ENCODE data around the gene DCDC1.

DCDC1 gene

DNA sequence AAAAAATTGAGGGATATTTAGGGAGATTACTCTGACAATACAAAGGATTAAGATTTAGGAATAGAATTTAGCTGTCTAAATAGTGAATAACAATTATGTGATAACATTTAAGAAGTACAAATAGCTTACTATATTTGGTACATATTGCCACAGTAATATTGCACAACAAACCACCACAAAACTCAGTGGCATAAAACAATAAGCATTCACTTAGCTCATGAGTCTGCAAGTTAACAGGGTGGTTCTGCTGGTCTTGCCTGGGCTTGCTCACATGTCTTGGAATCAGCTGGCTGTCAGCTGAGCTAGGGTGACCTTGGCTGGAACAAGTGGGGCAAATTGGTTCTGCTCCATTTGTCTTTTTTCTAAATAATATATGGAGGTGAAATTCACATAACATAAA, 115.1 kb downstream of the DCDC1 start:
- H3K4me3 ChIP-seq (ENCODE audit: low read length), result no peak overlapping the region
- no peaks in the 10 kb centered on the region for H3K4me1 ChIP-seq (ENCODE audit: control insufficient read depth, insufficient read depth, low read length)
- H3K9ac ChIP-seq (ENCODE audit: low read length), result no peak overlapping the region
- H3K27me3 ChIP-seq (ENCODE audit: control insufficient read depth, insufficient read depth, low read length), result no peaks in the 10 kb centered on the region
- H3K36me3 ChIP-seq (ENCODE audit: control insufficient read depth, insufficient read depth, low read length), result no peaks in the 10 kb centered on the region
- H3K9me3 ChIP-seq (ENCODE audit: control insufficient read depth, low read length), result no peaks in the 10 kb centered on the region

DNA sequence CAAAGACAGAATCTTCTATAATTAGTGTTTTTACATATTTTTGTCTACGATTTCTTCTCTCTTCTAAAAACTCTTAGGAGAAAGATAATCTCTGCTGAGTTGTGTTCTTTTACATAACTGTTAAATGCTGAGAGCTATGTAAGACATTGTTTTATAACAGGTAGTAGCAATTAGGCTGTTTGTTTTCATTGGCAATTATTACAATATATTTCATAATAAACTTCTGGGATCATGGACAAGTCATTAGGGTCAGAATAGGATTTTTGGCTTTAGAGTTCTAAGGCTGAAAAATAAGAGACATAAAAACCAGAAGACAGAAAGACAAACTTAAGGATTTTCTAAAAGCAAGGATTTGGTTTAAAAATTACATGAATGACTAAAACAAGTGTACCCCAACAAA, 120.8 kb downstream of the DCDC1 start:
- H3K9ac ChIP-seq (ENCODE audit: low read length), result no peak overlapping the region
- H3K36me3 ChIP-seq (ENCODE audit: control insufficient read depth, insufficient read depth, low read length), result no peaks in the 10 kb centered on the region
- H3K27me3 ChIP-seq (ENCODE audit: control insufficient read depth, insufficient read depth, low read length), result no peaks in the 10 kb centered on the region
- H3K9me3 ChIP-seq (ENCODE audit: control insufficient read depth, low read length), result no peaks in the 10 kb centered on the region
- H3K4me1 ChIP-seq (ENCODE audit: control insufficient read depth, insufficient read depth, low read length), result no peaks in the 10 kb centered on the region
- H3K4me3 ChIP-seq (ENCODE audit: low read length), result no peak overlapping the region

DNA sequence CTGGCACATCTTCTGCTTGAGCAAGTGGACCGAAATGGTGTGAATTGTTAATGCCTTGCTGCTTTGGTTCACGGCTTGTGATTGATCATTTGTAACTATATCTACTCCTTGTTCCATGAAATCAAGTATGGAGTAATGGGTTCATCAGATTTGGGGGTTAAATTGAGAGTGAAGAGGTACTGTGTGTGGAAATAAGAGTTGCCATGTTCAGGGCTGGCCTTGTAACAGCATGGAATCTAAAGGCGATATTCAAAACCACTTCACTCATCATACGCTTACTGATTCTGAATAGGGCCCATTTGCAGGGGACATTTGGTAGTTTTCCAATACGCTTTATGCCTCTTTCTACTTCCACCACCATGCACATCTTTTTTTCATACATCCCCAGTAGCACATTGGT, 122.2 kb downstream of the DCDC1 start:
- H3K4me3 ChIP-seq (ENCODE audit: low read length), result no peak overlapping the region
- H3K9me3 ChIP-seq (ENCODE audit: control insufficient read depth, low read length), result no peaks in the 10 kb centered on the region
- no peaks in the 10 kb centered on the region for H3K4me1 ChIP-seq (ENCODE audit: control insufficient read depth, insufficient read depth, low read length)
- H3K9ac ChIP-seq (ENCODE audit: low read length), result no peak overlapping the region
- no peaks in the 10 kb centered on the region for H3K36me3 ChIP-seq (ENCODE audit: control insufficient read depth, insufficient read depth, low read length)
- no peaks in the 10 kb centered on the region for H3K27me3 ChIP-seq (ENCODE audit: control insufficient read depth, insufficient read depth, low read length)

DNA sequence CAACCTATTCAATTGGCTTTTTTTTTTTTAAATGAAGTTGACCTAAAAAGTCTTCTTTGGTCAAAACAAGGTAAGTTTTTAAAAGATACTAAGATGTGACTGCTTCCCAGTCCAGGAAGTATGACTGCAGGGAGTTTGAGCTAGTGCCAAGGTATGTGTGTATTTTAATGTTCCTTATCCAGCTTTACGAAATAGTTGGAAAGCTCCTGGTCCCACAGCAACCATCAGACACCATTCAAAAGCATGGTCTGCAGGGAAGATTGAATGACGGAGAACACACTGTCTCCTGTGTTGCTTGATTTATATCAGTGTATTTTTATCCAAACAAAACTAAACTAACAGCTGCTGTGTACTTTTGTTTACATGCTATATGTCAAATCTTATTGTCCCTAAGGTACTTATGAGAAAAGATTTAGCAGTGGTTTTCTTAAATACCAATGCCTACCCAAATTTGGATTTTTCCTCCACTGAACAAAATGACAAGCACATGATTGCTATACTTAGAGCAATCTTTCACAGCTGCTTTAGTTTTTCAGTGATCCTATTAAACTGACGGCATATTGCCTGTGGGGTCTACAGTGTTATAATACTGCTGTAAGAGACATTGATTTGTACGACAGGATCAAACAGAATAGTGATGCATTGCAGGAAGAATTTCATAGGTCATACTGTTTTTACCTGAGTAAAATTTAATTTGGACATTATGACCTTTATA, 122.9 kb downstream of the DCDC1 start:
- H3K9ac ChIP-seq (ENCODE audit: low read length), result no peak overlapping the region
- H3K9me3 ChIP-seq (ENCODE audit: control insufficient read depth, low read length), result no peaks in the 10 kb centered on the region
- no peaks in the 10 kb centered on the region for H3K27me3 ChIP-seq (ENCODE audit: control insufficient read depth, insufficient read depth, low read length)
- no peaks in the 10 kb centered on the region for H3K36me3 ChIP-seq (ENCODE audit: control insufficient read depth, insufficient read depth, low read length)
- no peaks in the 10 kb centered on the region for H3K4me1 ChIP-seq (ENCODE audit: control insufficient read depth, insufficient read depth, low read length)
- H3K4me3 ChIP-seq (ENCODE audit: low read length), result no peak overlapping the region

DNA sequence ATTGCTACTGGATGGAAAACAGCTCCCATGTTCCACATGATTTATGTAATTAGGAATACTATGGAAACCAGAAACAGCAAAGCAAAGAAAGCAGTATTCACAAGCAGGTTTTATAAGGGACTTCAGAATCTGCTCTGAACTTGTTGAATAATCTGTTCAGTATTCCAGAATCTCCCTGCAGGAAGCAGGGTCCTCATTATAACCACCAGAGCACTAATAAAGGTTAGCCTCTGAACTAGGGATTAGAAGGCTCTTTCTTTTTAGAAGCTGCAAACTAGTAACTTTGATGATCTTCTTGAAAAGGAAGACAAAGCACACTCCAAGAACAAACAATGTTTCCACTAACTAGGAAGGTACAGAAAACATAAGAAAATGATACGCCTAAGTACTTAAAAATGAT, 125.8 kb downstream of the DCDC1 start:
- Histone ChIP-seq H3K9ac (ENCODE audit: low read length) (no peak overlapping the region), H3K4me1 (ENCODE audit: control insufficient read depth, insufficient read depth, low read length) (no peaks in the 10 kb centered on the region), H3K4me3 (ENCODE audit: low read length) (no peak overlapping the region), H3K36me3 (ENCODE audit: control insufficient read depth, insufficient read depth, low read length) (no peaks in the 10 kb centered on the region), H3K9me3 (ENCODE audit: control insufficient read depth, low read length) (no peaks in the 10 kb centered on the region), H3K27me3 (ENCODE audit: control insufficient read depth, insufficient read depth, low read length) (no peaks in the 10 kb centered on the region)

DNA sequence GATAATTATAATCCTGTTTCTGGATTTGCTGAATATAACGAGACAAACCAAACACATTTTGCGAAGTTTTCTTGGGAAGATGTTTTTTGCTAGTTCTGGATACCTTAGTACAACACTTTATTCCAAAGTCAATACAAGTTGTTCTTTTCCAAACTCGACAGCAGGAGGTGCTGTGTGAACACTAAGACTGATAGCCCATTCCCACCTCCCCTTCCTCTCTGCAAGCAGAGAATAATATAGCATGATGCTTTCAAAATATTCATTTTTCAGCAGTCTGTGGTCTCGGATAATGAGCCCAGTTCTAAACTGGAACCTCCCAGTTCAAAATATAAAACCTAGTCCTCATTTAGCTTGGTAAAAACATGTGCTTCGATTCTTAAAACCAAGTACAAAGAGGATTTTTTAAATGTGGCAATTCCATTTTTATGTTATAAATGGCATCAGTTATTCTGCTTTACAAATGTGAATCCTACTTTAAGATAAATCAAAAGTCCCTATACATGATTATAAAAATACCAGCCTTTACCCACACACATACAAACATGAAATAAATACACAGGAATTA, 129.1 kb downstream of the DCDC1 start:
- Histone ChIP-seq H3K4me1 (ENCODE audit: control insufficient read depth, insufficient read depth, low read length) (no peaks in the 10 kb centered on the region), H3K36me3 (ENCODE audit: control insufficient read depth, insufficient read depth, low read length) (no peaks in the 10 kb centered on the region), H3K9ac (ENCODE audit: low read length) (no peak overlapping the region), H3K9me3 (ENCODE audit: control insufficient read depth, low read length) (no peaks in the 10 kb centered on the region), H3K27me3 (ENCODE audit: control insufficient read depth, insufficient read depth, low read length) (no peaks in the 10 kb centered on the region), H3K4me3 (ENCODE audit: low read length) (no peak overlapping the region)

DNA sequence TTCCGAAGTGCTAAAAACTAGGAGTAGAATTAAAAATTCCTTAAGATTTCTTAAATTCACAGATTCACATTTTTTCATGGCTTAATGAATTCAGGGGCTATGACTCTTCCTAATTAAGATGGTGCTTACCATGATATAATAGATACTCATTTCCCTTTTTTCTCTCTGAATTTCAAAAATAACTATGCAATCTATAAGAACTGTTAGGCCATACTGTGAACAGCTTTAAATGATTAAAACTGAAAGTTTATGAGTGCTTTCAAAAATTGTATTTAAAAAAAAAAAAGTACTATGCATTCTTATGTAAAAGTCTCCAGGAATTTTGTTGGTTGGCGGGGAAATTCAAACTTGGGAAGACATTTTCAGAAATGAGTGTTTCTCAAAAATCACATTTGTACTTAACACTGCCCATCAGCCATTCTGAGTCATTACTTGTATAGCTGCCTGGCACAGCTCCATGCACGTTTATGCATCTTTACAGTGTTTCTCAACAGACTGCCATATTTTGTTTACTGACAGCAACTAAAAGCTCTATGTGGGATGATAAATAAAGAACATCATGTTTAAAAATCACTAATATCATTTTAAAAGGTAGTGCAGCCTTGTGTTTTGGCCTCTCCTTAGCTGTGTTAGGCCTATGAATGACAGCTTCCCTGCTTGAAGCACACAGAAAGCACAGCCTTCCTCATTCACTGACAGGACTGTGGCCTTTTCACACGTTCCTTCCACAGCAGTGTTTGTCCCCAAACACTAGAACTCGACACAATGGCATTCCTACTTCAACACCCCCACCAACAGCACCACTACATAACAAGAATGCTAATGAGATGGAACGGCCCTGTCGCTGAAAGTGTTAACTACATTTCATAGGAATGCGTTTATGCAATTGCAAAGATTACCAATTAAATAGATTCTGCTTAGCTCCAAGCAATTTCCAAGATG, 131.4 kb downstream of the DCDC1 start:
- no peak overlapping the region for H3K4me3 ChIP-seq (ENCODE audit: low read length)
- H3K9me3 ChIP-seq (ENCODE audit: control insufficient read depth, low read length), result no peaks in the 10 kb centered on the region
- no peaks in the 10 kb centered on the region for H3K27me3 ChIP-seq (ENCODE audit: control insufficient read depth, insufficient read depth, low read length)
- no peaks in the 10 kb centered on the region for H3K4me1 ChIP-seq (ENCODE audit: control insufficient read depth, insufficient read depth, low read length)
- no peak overlapping the region for H3K9ac ChIP-seq (ENCODE audit: low read length)
- H3K36me3 ChIP-seq (ENCODE audit: control insufficient read depth, insufficient read depth, low read length), result no peaks in the 10 kb centered on the region

DNA sequence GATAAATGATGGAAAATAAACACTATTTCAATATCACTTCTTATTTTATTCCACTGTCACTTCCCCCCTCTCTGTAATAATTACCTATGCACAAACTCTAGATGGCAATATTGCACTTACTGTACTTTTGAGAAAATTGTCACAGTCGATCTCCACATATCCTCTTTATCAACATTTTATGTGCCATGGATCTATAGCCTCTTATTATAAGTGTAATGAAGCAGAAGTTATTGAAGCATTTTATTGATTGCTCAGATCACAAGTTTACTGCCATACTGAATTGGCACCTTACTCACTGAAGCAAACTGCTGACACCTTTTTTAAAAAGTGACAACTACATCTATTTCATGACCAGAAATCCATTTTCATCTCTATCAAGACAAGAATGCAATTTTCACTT, 133.4 kb downstream of the DCDC1 start:
- Histone ChIP-seq H3K9me3 (ENCODE audit: control insufficient read depth, low read length) (no peaks in the 10 kb centered on the region), H3K9ac (ENCODE audit: low read length) (no peak overlapping the region), H3K4me1 (ENCODE audit: control insufficient read depth, insufficient read depth, low read length) (no peaks in the 10 kb centered on the region), H3K36me3 (ENCODE audit: control insufficient read depth, insufficient read depth, low read length) (no peaks in the 10 kb centered on the region), H3K4me3 (ENCODE audit: low read length) (no peak overlapping the region), H3K27me3 (ENCODE audit: control insufficient read depth, insufficient read depth, low read length) (no peaks in the 10 kb centered on the region)

DNA sequence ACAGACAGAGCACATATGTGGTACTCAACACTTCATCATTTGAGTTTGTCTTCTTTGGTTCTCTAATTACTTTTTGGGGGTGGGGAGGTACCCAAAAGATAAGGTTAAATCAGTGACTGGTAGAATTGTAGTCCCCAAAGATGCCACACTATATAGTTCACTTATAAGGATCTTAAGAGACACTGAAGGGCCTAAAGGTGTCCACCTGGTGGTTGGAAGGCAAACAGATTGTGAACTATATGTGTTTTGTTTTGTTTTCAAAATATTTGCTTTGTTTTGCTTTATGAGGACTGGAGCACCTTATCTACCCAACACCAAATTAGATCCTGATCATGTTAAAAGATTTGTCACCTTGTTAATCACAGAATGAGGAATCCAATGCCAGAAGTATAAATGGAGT, 136.1 kb downstream of the DCDC1 start:
- H3K9ac ChIP-seq (ENCODE audit: low read length), result no peak overlapping the region
- H3K4me3 ChIP-seq (ENCODE audit: low read length), result no peak overlapping the region
- no peaks in the 10 kb centered on the region for H3K27me3 ChIP-seq (ENCODE audit: control insufficient read depth, insufficient read depth, low read length)
- no peaks in the 10 kb centered on the region for H3K9me3 ChIP-seq (ENCODE audit: control insufficient read depth, low read length)
- H3K4me1 ChIP-seq (ENCODE audit: control insufficient read depth, insufficient read depth, low read length), result no peaks in the 10 kb centered on the region
- no peaks in the 10 kb centered on the region for H3K36me3 ChIP-seq (ENCODE audit: control insufficient read depth, insufficient read depth, low read length)

DNA sequence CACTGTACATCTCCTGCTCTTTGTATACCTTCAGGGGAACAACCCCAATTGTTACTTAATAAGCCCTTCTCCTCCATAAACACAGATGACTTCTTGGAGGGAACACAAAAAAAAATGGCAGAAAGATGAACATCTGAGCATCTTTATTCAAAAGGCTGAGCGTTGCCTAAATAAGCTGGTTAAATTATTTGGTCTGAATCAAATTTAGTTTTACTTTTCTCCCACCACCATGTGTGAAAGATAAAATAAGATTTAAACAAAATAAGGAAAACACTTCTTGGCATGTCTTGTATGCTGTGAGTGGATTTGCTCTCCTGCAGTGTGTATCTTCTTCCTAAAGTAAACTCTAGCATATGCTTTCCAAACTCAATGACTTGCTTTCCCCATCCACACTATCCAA, 137.9 kb downstream of the DCDC1 start:
- H3K4me1 ChIP-seq (ENCODE audit: control insufficient read depth, insufficient read depth, low read length), result no peaks in the 10 kb centered on the region
- no peaks in the 10 kb centered on the region for H3K9me3 ChIP-seq (ENCODE audit: control insufficient read depth, low read length)
- H3K4me3 ChIP-seq (ENCODE audit: low read length), result no peak overlapping the region
- no peaks in the 10 kb centered on the region for H3K36me3 ChIP-seq (ENCODE audit: control insufficient read depth, insufficient read depth, low read length)
- no peak overlapping the region for H3K9ac ChIP-seq (ENCODE audit: low read length)
- no peaks in the 10 kb centered on the region for H3K27me3 ChIP-seq (ENCODE audit: control insufficient read depth, insufficient read depth, low read length)

DNA sequence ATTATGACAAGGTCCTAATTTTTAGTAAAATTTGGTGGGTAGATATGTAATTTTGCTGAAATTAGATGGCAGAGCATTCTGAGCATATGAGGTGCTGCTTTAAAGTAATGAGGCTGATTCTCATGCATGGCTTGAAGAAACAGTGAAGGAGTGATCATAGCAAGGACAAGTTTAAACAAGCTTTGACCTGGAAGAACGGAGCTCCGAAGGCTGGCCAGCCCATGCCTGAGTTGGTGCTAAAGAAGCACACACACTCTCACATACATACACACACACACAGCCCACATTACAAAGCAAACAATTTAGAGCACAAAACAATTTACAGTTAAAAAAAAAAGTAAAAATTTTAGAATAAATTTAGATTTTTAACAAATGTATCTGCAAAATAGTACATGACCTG, 150.7 kb downstream of the DCDC1 start:
- H3K36me3 ChIP-seq (ENCODE audit: control insufficient read depth, insufficient read depth, low read length), result no peaks in the 10 kb centered on the region
- H3K9ac ChIP-seq (ENCODE audit: low read length), result no peak overlapping the region

DNA sequence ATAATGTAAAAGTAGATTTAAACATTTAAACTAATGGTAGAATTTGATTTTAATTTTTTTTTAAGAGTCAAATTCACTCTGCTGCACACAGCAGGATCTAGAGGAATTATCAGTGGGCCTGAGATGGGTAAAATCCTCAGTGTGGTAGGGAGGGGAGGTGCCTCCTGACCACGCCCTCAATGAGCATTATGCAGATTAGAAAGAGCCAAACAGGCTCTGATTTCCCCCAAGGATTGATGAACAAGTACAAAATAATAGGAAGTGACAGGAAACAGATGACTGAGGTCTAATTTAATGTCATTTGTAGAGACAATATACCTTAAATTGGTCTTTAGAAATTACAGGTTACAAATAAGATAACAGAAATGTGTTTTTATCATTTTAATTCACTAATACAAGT, 155.2 kb downstream of the DCDC1 start:
- Histone ChIP-seq H3K9ac (ENCODE audit: low read length) (no peak overlapping the region), H3K27me3 (ENCODE audit: control insufficient read depth, insufficient read depth, low read length) (no peaks in the 10 kb centered on the region)

More for the DNA sequence above, 150.7 kb downstream of the DCDC1 start:
- no peak overlapping the region for H3K4me3 ChIP-seq (ENCODE audit: low read length)
- H3K4me1 ChIP-seq (ENCODE audit: control insufficient read depth, insufficient read depth, low read length), result no peaks in the 10 kb centered on the region
- no peaks in the 10 kb centered on the region for H3K9me3 ChIP-seq (ENCODE audit: control insufficient read depth, low read length)
- no peaks in the 10 kb centered on the region for H3K27me3 ChIP-seq (ENCODE audit: control insufficient read depth, insufficient read depth, low read length)

More for the DNA sequence above, 155.2 kb downstream of the DCDC1 start:
- no peaks in the 10 kb centered on the region for H3K36me3 ChIP-seq (ENCODE audit: control insufficient read depth, insufficient read depth, low read length)
- no peaks in the 10 kb centered on the region for H3K9me3 ChIP-seq (ENCODE audit: control insufficient read depth, low read length)
- H3K4me1 ChIP-seq (ENCODE audit: control insufficient read depth, insufficient read depth, low read length), result no peaks in the 10 kb centered on the region
- no peak overlapping the region for H3K4me3 ChIP-seq (ENCODE audit: low read length)

All from mucosa of stomach (tissue), 1 donor.